DOHH2 (cell line): Measurements from ENCODE around the gene C15orf61.

Source experiments
- H3F3A ChIP-seq: fragments of 200-600 bp; sonication (generic), shearing (Covaris generic); 2 replicates; pipeline ENCODE4 v1.6.0; 2016; ENCODE audit warnings: antibody characterized with exemption, mild to moderate bottlenecking; ENCODE audit not compliant: control insufficient read depth, insufficient read depth
- H3K27ac ChIP-seq: fragments of 200-600 bp; sonication (generic); 2 replicates; pipeline ENCODE4 v1.5.1; 2014; ENCODE audit warnings: low read depth, mild to moderate bottlenecking, low read length, moderate library complexity
- H3K27me3 ChIP-seq: fragments of 200-600 bp; sonication (generic); 2 replicates; pipeline ENCODE4 v1.6.1; 2014; ENCODE audit warnings: mild to moderate bottlenecking, low read length, mixed read lengths; ENCODE audit not compliant: control insufficient read depth
- H3K36me3 ChIP-seq: fragments of 200-600 bp; sonication (generic); 2 replicates; pipeline ENCODE4 v1.6.1; 2014; ENCODE audit warnings: mild to moderate bottlenecking, low read length, moderate library complexity, mixed read lengths; ENCODE audit not compliant: control insufficient read depth
- H3K4me1 ChIP-seq: fragments of 200-600 bp; sonication (generic); 2 replicates; pipeline ENCODE4 v1.6.1; 2014; ENCODE audit warnings: mild to moderate bottlenecking, low read length, mixed read lengths; ENCODE audit not compliant: control insufficient read depth
- H3K4me2 ChIP-seq: fragments of 200-600 bp; sonication (generic); 2 replicates; pipeline ENCODE4 v1.6.0; 2014; ENCODE audit warnings: mild to moderate bottlenecking, low read length, moderate library complexity
- H3K4me3 ChIP-seq: fragments of 200-600 bp; sonication (generic); 2 replicates; pipeline ENCODE4 v1.5.1; 2014; ENCODE audit warnings: mild to moderate bottlenecking, low read length, mixed read lengths
- H3K79me2 ChIP-seq: fragments of 200-600 bp; sonication (generic); 2 replicates; pipeline ENCODE4 v1.6.1; 2014; ENCODE audit warnings: mild to moderate bottlenecking, low read length, mixed read lengths; ENCODE audit not compliant: control insufficient read depth
- H3K9me2 ChIP-seq: fragments of 200-600 bp; sonication (generic); replicated peaks from 2 replicates; pipeline ENCODE4 v1.6.1; 2014; ENCODE audit warnings: mild to moderate bottlenecking, low read length, mixed read lengths; ENCODE audit not compliant: control insufficient read depth
- H3K9me3 ChIP-seq: fragments of 200-600 bp; sonication (generic); 2 replicates; pipeline ENCODE4 v1.6.1; 2014; ENCODE audit warnings: antibody characterized with exemption, low read length, mixed read lengths; ENCODE audit not compliant: control insufficient read depth, insufficient read depth
- H4K20me1 ChIP-seq: fragments of 200-600 bp; sonication (generic); 2 replicates; pipeline ENCODE4 v1.6.0; 2014; ENCODE audit warnings: low read depth, mild to moderate bottlenecking, antibody characterized with exemption, low read length, moderate library complexity; ENCODE audit not compliant: control insufficient read depth, insufficient read depth
- CTCF ChIP-seq: fragments of 200-600 bp; sonication (generic); IDR thresholded peaks from one replicate; pipeline ENCODE4 v1.5.1; 2014; ENCODE audit warnings: antibody characterized with exemption, mild to moderate bottlenecking, low read depth, low read length; ENCODE audit not compliant: poor library complexity, severe bottlenecking
- EZH2phosphoT487 ChIP-seq: fragments of 200-600 bp; sonication (generic); IDR thresholded peaks from 2 replicates; pipeline ENCODE4 v1.6.1; 2017; ENCODE audit warnings: borderline replicate concordance, mild to moderate bottlenecking, antibody characterized with exemption, low read length, moderate library complexity, mixed read lengths

The C15orf61 gene

GRCh38 chr15:67575039-67575502 lies 54.1 kb downstream of the C15orf61 start:
- Histone ChIP-seq H3K27ac (no peak overlapping the region), H3K79me2 (no peaks in the 10 kb centered on the region), H3K4me3 (no peak overlapping the region), H3K36me3 (no peaks in the 10 kb centered on the region), H3K9me3 (no peaks in the 10 kb centered on the region), H3F3A (no peaks in the 10 kb centered on the region), H3K27me3 (no peaks in the 10 kb centered on the region), H4K20me1 (no peaks in the 10 kb centered on the region), H3K4me2 (no peak overlapping the region), H3K4me1 (peaks cover 16% of the 10 kb centered on the region), H3K9me2 (no peaks in the 10 kb centered on the region)
- TF ChIP-seq EZH2phosphoT487 (no peak), CTCF (no peak)

GRCh38 chr15:67578020-67578600 lies 57.2 kb downstream of the C15orf61 start:
- no peaks in the 10 kb centered on the region for H3K9me3 ChIP-seq
- H3K4me3 ChIP-seq: no peak overlapping the region
- no peaks in the 10 kb centered on the region for H3K79me2 ChIP-seq
- H3K4me1 ChIP-seq: peaks cover 21% of the 10 kb centered on the region
- no peaks in the 10 kb centered on the region for H3F3A ChIP-seq
- no peaks in the 10 kb centered on the region for H4K20me1 ChIP-seq
- no peaks in the 10 kb centered on the region for H3K9me2 ChIP-seq
- H3K27ac ChIP-seq: no peak overlapping the region
- TF ChIP-seq CTCF (no peak), EZH2phosphoT487 (no peak)
- no peak overlapping the region for H3K4me2 ChIP-seq
- no peaks in the 10 kb centered on the region for H3K27me3 ChIP-seq
- H3K36me3 ChIP-seq: no peaks in the 10 kb centered on the region

- no peaks in the 10 kb centered on the region for H3K27me3 ChIP-seq
- H3K79me2 ChIP-seq: no peaks in the 10 kb centered on the region
- no peaks in the 10 kb centered on the region for H3K9me3 ChIP-seq
- H3K36me3 ChIP-seq: no peaks in the 10 kb centered on the region
- no peak overlapping the region for H3K4me3 ChIP-seq
- no peaks in the 10 kb centered on the region for H3K9me2 ChIP-seq
- H3F3A ChIP-seq: no peaks in the 10 kb centered on the region
- H4K20me1 ChIP-seq: no peaks in the 10 kb centered on the region
- no peak overlapping the region for H3K4me2 ChIP-seq
- no peak overlapping the region for H3K27ac ChIP-seq
- no peak for TF ChIP-seq CTCF
- no peak for TF ChIP-seq EZH2phosphoT487
- peaks cover 20% of the 10 kb centered on the region for H3K4me1 ChIP-seq
Measured at GRCh38 chr15:67579164-67579563, 58.2 kb downstream of the C15orf61 start.
